MM.1S (cell line): ENCODE measurements around the gene TRAPPC14.

Source experiments
- DNase-seq: peaks from one replicate; pipeline ENCODE4 v3.0.0-alpha.2; 2015
- H2AFZ ChIP-seq: fragments of 300-600 bp; sonication (generic); 2 replicates; pipeline ENCODE4 v1.6.0; 2016; ENCODE audit warnings: antibody characterized with exemption, low read length
- H3F3A ChIP-seq: fragments of 300-600 bp; sonication (generic); 2 replicates; pipeline ENCODE4 v1.6.1; 2016; ENCODE audit warnings: mild to moderate bottlenecking, antibody characterized with exemption, low read length, moderate library complexity, mixed read lengths; ENCODE audit not compliant: insufficient read depth
- H3K27ac ChIP-seq: fragments of 300-600 bp; sonication (generic); 2 replicates; pipeline ENCODE4 v1.5.1; 2016; ENCODE audit warnings: mild to moderate bottlenecking, low read length
- H3K27me3 ChIP-seq: fragments of 300-600 bp; sonication (generic); replicated peaks from 2 replicates; pipeline ENCODE4 v1.6.0; 2016; ENCODE audit warnings: low read length; ENCODE audit not compliant: insufficient read depth
- H3K36me3 ChIP-seq: fragments of 300-600 bp; sonication (generic); replicated peaks from 2 replicates; pipeline ENCODE4 v1.6.1; 2016; ENCODE audit warnings: mild to moderate bottlenecking, low read length, mixed read lengths; ENCODE audit not compliant: insufficient read depth
- H3K4me1 ChIP-seq: fragments of 300-600 bp; sonication (generic); 2 replicates; pipeline ENCODE4 v1.6.1; 2016; ENCODE audit warnings: low read length, mixed read lengths
- H3K4me2 ChIP-seq: fragments of 300-600 bp; sonication (generic); 2 replicates; pipeline ENCODE4 v1.6.0; 2016; ENCODE audit warnings: low read depth, low read length
- H3K4me3 ChIP-seq: fragments of 300-600 bp; sonication (generic); 2 replicates; pipeline ENCODE4 v1.5.1; 2016; ENCODE audit warnings: low read length, mixed read lengths
- H3K79me2 ChIP-seq: fragments of 300-600 bp; sonication (generic); 2 replicates; pipeline ENCODE4 v1.6.1; 2016; ENCODE audit warnings: mixed run types, low read length, mixed read lengths
- H3K9ac ChIP-seq: fragments of 300-600 bp; sonication (generic); 2 replicates; pipeline ENCODE4 v1.6.1; 2016; ENCODE audit warnings: low read length, mixed read lengths
- H3K9me2 ChIP-seq: fragments of 300-600 bp; sonication (generic); replicated peaks from 2 replicates; pipeline ENCODE4 v1.6.1; 2016; ENCODE audit warnings: mild to moderate bottlenecking, low read length, mixed read lengths; ENCODE audit not compliant: insufficient read depth
- H3K9me3 ChIP-seq: fragments of 300-600 bp; sonication (generic); replicated peaks from 2 replicates; pipeline ENCODE4 v1.6.1; 2016; ENCODE audit warnings: mild to moderate bottlenecking, low read length, mixed read lengths; ENCODE audit not compliant: insufficient read depth
- H4K20me1 ChIP-seq: fragments of 300-600 bp; sonication (generic); 2 replicates; pipeline ENCODE4 v1.6.1; 2016; ENCODE audit warnings: mild to moderate bottlenecking, low read length, moderate library complexity, mixed read lengths; ENCODE audit not compliant: insufficient read depth
- EZH2 ChIP-seq: fragments of 300-600 bp; sonication (generic); optimal IDR thresholded peaks from 2 replicates; pipeline ENCODE3; 2017; ENCODE audit warnings: low read depth, mild to moderate bottlenecking, antibody characterized with exemption, low read length, mixed read lengths
- EZH2phosphoT487 ChIP-seq: fragments of 300-600 bp; sonication (generic); IDR thresholded peaks from 2 replicates; pipeline ENCODE4 v1.6.1; 2018; ENCODE audit warnings: antibody characterized with exemption, low read length
- TF ChIP-seq, protein P1 (sequence below): fragments of 300-600 bp; sonication (generic); IDR thresholded peaks from 2 replicates; pipeline ENCODE4 v1.5.1; 2016; ENCODE audit warnings: antibody characterized with exemption, low read length, mixed read lengths

Gene TRAPPC14

DNA sequence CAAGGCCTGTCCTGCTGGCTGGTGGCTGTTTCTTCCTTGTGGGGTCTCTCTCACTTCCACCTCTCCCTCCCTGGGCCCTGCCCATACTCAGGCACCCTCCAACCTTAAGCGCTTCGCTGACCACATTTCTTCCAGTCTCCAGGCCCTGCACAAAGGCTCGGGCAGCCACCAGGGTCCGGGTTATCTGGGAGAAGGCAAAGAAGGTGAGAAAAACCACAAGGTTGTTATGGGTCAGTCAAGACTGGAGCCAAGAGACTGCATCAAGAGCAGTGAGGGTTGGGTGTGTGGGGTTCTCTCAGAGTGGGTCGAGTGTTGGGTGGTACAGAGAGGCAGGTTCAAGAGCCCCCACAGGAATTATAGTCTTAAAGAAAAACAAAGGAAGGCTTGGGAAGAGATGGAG is 16.1 kb upstream of the TRAPPC14 start:
- H3K4me2 ChIP-seq, result no peak overlapping the region

DNA sequence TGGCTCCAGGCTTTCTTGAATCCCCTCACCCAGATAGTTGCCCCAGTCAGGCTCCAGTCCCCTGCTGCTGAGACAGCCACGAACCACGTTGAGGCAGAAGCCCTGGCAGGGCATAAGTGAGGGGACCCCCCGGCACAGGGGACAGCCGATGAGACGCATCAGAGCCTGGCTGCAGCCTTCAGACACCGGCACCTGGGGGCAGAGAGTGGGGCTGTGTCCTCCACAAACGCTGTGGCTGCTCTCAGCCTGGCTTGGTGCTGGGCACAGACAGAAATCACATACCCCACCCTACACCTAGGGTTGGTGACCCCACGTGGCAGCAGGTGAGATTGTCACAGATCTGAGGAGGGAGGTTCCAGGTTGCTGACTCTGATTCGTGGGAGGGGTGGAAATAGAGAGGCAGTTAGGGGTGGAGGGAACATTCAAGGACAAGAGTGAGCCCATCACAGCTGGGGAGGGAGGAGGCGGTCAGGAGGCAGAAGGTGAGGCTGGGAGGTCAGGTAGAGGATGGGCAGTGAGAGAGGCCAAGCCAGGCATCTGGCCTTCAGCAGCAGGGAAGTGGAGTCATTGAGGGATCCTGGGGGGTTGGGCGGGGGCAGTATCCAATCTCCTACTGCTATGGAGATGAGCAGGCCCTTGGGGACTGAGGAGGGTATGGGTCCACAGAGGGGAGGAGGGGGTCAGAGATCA is 15.4 kb upstream of the TRAPPC14 start:
- Histone ChIP-seq H3K4me1 (peaks cover 5% of the 10 kb centered on the region; the same call in 1 of the 2 replicates), H3K4me2 (no peak overlapping the region), H3K9me3 (no peaks in the 10 kb centered on the region), H3K27me3 (peaks cover 80% of the 10 kb centered on the region), H3K9me2 (no peaks in the 10 kb centered on the region), H2AFZ (no peak overlapping the region), H3K27ac (no peak overlapping the region), H3K36me3 (no peaks in the 10 kb centered on the region), H4K20me1 (no peaks in the 10 kb centered on the region), H3F3A (no peaks in the 10 kb centered on the region), H3K9ac (no peak overlapping the region), H3K4me3 (no peak overlapping the region), H3K79me2 (no peaks in the 10 kb centered on the region)
- DNase-seq, result no peak
- no peak for TF ChIP-seq EZH2
- TF ChIP-seq, protein P1, sequence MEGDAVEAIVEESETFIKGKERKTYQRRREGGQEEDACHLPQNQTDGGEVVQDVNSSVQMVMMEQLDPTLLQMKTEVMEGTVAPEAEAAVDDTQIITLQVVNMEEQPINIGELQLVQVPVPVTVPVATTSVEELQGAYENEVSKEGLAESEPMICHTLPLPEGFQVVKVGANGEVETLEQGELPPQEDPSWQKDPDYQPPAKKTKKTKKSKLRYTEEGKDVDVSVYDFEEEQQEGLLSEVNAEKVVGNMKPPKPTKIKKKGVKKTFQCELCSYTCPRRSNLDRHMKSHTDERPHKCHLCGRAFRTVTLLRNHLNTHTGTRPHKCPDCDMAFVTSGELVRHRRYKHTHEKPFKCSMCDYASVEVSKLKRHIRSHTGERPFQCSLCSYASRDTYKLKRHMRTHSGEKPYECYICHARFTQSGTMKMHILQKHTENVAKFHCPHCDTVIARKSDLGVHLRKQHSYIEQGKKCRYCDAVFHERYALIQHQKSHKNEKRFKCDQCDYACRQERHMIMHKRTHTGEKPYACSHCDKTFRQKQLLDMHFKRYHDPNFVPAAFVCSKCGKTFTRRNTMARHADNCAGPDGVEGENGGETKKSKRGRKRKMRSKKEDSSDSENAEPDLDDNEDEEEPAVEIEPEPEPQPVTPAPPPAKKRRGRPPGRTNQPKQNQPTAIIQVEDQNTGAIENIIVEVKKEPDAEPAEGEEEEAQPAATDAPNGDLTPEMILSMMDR, result peak; percentile 13; the same call in 1 of the 2 replicates

More for the DNA sequence above, 16.1 kb upstream of the TRAPPC14 start:
- H3K4me3 ChIP-seq, result no peak overlapping the region
- DNase-seq, result no peak
- H2AFZ ChIP-seq, result no peak overlapping the region
- H3K79me2 ChIP-seq, result no peaks in the 10 kb centered on the region
- TF ChIP-seq EZH2phosphoT487, result no peak
- TF ChIP-seq, protein P1, result no peak
- TF ChIP-seq EZH2, result no peak
- H3K9me3 ChIP-seq, result no peaks in the 10 kb centered on the region
- no peaks in the 10 kb centered on the region for H3F3A ChIP-seq
- H3K9ac ChIP-seq, result no peak overlapping the region
- H4K20me1 ChIP-seq, result no peaks in the 10 kb centered on the region
- H3K4me1 ChIP-seq, result peaks cover 5% of the 10 kb centered on the region; the same call in 1 of the 2 replicates
- H3K27ac ChIP-seq, result no peak overlapping the region
- H3K27me3 ChIP-seq, result peaks cover 79% of the 10 kb centered on the region
- no peaks in the 10 kb centered on the region for H3K36me3 ChIP-seq
- H3K9me2 ChIP-seq, result no peaks in the 10 kb centered on the region

- Histone ChIP-seq H3K9me3 (no peaks in the 10 kb centered on the region), H3K4me3 (peak overlapping the region; percentile 47; the same call in 1 of the 2 replicates), H4K20me1 (no peaks in the 10 kb centered on the region), H3K4me2 (peak overlapping the region; percentile 81), H3K9me2 (no peaks in the 10 kb centered on the region), H3K36me3 (no peaks in the 10 kb centered on the region), H3K4me1 (no peaks in the 10 kb centered on the region; the same call in 1 of the 2 replicates), H3F3A (no peaks in the 10 kb centered on the region), H3K27me3 (peaks cover 88% of the 10 kb centered on the region), H3K27ac (no peak overlapping the region), H3K9ac (no peak overlapping the region), H3K79me2 (no peaks in the 10 kb centered on the region), H2AFZ (no peak overlapping the region)
- DNase-seq, result no peak
- peak; percentile 54 for TF ChIP-seq EZH2
- TF ChIP-seq, protein P1, result no peak
Measured at GRCh38 chr7:100171840-100172239, 13.3 kb upstream of the TRAPPC14 start.
